Activated B cell treated with CpG ODN at 0.5 μM for 24 hours (primary cell): ENCODE data around the gene RNPS1. TPM values are rescaled to one million over a fixed set of nuclear protein-coding genes. Genes with fewer than 3 reads are reported as not detected.

Experiments used
- ATAC-seq: fragments of 200-7000 bp; cut with Tn5 transposase; one replicate; pipeline ENCODE4 v1.10.0; 2021; ENCODE audit warnings: low read depth, mild to moderate bottlenecking, moderate library complexity
- CTCF ChIA-PET: fragments of 350-600 bp; sonication (Branson Sonifier 250); formaldehyde crosslinking; loops from one replicate; lab custom pipeline; 2021; ENCODE audit warnings: antibody characterized with exemption; lab: Charles Lee
- POLR2A ChIA-PET: fragments of 350-600 bp; sonication (Branson Sonifier 250); formaldehyde crosslinking; loops from one replicate; lab custom pipeline; 2021; ENCODE audit warnings: antibody characterized with exemption; lab: Charles Lee
- DNase-seq: peaks from one replicate; pipeline ENCODE4 v3.0.0; 2022
- H3K27ac Mint-ChIP-seq: one replicate; pipeline ENCODE4 v1.8.0; 2020; ENCODE audit warnings: mixed read lengths
- H3K27me3 Mint-ChIP-seq: one replicate; pipeline ENCODE4 v1.8.0; 2021; ENCODE audit warnings: mixed read lengths
- H3K36me3 Mint-ChIP-seq: one replicate; pipeline ENCODE4 v1.8.0; 2021; ENCODE audit warnings: low read depth, mixed read lengths
- H3K4me1 Mint-ChIP-seq: one replicate; pipeline ENCODE4 v1.8.0; 2021; ENCODE audit warnings: mixed read lengths
- H3K4me3 Mint-ChIP-seq: one replicate; pipeline ENCODE4 v1.8.0; 2020; ENCODE audit warnings: mild to moderate bottlenecking, mixed read lengths
- H3K9me3 Mint-ChIP-seq: one replicate; pipeline ENCODE4 v1.8.0; 2020; ENCODE audit warnings: mixed read lengths
- intact Hi-C: fragments of 100-400 bp; cut with micrococcal nuclease; formaldehyde crosslinking; loops from one replicate; pipeline ENCODE4 v1.15.1; 2024
- total RNA-seq: library from RNA; stranded (reverse); gene quantifications from 2 replicates; pipeline ENCODE4 v1.2.3, GENCODE V29; 2022
- TF ChIP-seq, protein P1 (sequence below): fragments of 200-600 bp; IDR thresholded peaks from one replicate; pipeline ENCODE4 v1.8.0; 2022; ENCODE audit warnings: antibody characterized with exemption, mild to moderate bottlenecking

RNPS1 gene
- total RNA-seq, 1 donor from 2014 or later, result 232 TPM

DNA sequence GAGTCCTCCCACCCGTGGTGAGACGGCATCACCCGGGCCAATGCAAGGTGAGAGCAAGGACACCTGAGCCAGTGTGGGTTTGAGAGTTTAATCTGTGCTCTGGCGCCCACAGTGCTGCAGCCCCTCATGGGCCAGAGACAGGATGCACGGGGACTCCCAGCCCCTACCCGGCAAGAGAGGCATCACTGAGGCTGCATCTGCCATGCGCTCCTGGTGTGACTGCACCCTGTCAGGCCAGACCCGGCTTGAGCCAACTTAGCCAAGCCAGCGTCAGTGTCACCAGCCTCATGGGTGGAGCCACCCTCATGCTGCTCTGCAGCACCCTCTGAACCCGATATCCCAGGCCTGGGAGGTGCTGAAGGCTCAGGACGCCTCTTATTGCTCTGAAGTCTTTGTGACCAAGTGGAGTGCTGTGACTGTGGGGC, 56.0 kb downstream of the RNPS1 start:
- Mint-ChIP-seq H3K9me3 (no peaks in the 10 kb centered on the region), H3K4me3 (peak overlapping the region; percentile 44), H3K27ac (no peak overlapping the region), H3K4me1 (peaks cover 18% of the 10 kb centered on the region), H3K27me3 (no peaks in the 10 kb centered on the region), H3K36me3 (peaks cover 23% of the 10 kb centered on the region)
- TF ChIP-seq, protein P1, sequence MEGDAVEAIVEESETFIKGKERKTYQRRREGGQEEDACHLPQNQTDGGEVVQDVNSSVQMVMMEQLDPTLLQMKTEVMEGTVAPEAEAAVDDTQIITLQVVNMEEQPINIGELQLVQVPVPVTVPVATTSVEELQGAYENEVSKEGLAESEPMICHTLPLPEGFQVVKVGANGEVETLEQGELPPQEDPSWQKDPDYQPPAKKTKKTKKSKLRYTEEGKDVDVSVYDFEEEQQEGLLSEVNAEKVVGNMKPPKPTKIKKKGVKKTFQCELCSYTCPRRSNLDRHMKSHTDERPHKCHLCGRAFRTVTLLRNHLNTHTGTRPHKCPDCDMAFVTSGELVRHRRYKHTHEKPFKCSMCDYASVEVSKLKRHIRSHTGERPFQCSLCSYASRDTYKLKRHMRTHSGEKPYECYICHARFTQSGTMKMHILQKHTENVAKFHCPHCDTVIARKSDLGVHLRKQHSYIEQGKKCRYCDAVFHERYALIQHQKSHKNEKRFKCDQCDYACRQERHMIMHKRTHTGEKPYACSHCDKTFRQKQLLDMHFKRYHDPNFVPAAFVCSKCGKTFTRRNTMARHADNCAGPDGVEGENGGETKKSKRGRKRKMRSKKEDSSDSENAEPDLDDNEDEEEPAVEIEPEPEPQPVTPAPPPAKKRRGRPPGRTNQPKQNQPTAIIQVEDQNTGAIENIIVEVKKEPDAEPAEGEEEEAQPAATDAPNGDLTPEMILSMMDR, result no peak
- ATAC-seq (no peak), DNase-seq (no peak)
- CTCF ChIA-PET, result no interaction called here
- intact Hi-C loops, result no loop called here
- POLR2A ChIA-PET, result interaction anchor here (0.7 kb wide), 1 partner anchor 13 kb away, joined by 3 read pairs; no protein-coding TSS in a partner anchor

DNA sequence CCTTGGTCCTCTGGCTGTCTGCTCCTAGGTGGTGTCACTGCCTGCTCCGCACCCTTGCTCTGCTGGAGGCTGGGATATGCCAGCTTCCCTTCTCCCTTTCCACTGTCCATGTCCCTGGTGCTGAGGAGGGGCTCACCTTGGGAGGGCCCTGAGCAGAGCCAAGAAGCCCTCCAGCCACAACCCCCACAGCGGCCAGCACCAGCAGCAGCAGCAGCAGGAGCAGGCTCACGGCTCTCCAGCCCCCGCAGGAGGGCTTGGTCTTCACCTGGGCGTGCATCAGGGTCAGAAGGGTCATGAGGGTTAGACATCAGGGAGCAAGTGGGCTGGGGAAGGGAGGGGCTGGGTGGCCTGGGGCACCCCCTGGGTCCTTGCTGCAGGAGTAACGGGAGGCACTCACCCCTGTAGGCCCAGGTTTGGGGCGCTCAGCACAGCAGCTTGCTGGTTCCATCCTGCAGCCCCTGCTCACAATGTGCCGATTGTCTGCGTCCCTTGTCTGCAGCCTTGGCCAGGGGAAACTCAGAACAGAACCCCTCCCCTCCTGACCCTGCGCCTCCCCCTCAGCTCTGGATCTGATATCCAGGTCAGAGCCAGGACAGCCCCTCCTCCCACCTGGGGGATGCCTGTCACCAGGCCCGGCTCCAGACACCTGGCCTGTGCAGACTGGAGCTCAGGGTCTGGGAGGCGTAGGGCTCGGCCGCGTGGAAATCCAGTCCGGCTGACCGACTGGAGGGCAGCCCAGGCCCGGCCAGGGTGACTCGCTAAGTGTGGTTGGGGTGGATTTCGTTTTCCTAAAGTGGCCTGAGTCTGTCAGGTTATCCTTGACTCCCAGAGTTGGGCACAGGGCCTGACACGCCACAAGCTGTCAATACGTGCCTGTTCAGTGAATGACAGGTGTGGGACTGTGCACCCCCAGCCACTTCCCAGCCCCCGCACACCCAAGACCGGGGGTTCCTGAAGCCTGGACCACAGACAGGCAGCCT, 57.2 kb downstream of the RNPS1 start, which contains the start of gene BRICD5:
TSS of gene BRICD5 (minus strand) at position 478 of the 980 bp plus-strand sequence. CDS start at position 448, 30 bp downstream.
- no peak within 1 kb of the TSS for H3K4me3 Mint-ChIP-seq
- H3K9me3 Mint-ChIP-seq, result no peaks in the 10 kb centered on the region
- TF ChIP-seq, protein P1, result no peak
- no peak within 1 kb of the TSS for H3K27ac Mint-ChIP-seq
- DNase-seq (no peak), ATAC-seq (no peak)
- H3K4me1 Mint-ChIP-seq, result peaks cover 26% of the 10 kb centered on the region
- peaks cover 27% of the 10 kb centered on the region for H3K36me3 Mint-ChIP-seq
- intact Hi-C loops, result no loop called here
- POLR2A ChIA-PET, result interaction anchor here (0.7 to 1.4 kb wide), 2 partner anchors 11 to 222 kb away, joined by 3 read pairs; no protein-coding TSS in a partner anchor
- H3K27me3 Mint-ChIP-seq, result no peaks in the 10 kb centered on the region
- CTCF ChIA-PET, result no interaction called here

DNA sequence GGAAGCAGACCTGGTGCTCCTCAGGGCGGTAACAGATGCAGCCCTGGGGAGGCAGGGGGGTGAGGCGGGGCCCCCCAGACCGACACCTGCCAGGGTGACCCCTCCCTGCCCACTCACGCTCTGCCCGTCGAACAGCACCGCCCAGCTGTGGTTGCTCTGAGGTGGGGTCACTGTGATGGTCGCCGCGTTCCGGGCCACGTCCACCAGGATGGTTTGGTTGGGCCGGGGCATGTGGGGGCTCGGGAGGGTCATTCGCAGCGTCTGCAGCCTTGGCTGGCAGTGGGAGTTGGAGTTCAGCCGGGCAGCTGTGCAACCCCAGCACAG, 58.0 kb downstream of the RNPS1 start:
- H3K36me3 Mint-ChIP-seq, result peaks cover 27% of the 10 kb centered on the region
- ChIA-PET CTCF (no interaction called here), POLR2A (interaction anchor here (0.6 to 1.4 kb wide), 2 partner anchors 222 to 531 kb away, joined by 3 read pairs; no protein-coding TSS in a partner anchor)
- H3K4me1 Mint-ChIP-seq, result peaks cover 26% of the 10 kb centered on the region
- no peak overlapping the region for H3K4me3 Mint-ChIP-seq
- ATAC-seq (no peak), DNase-seq (no peak)
- TF ChIP-seq, protein P1, result no peak
- no peak overlapping the region for H3K27ac Mint-ChIP-seq
- no peaks in the 10 kb centered on the region for H3K9me3 Mint-ChIP-seq
- intact Hi-C loops, result no loop called here
- H3K27me3 Mint-ChIP-seq, result no peaks in the 10 kb centered on the region

DNA sequence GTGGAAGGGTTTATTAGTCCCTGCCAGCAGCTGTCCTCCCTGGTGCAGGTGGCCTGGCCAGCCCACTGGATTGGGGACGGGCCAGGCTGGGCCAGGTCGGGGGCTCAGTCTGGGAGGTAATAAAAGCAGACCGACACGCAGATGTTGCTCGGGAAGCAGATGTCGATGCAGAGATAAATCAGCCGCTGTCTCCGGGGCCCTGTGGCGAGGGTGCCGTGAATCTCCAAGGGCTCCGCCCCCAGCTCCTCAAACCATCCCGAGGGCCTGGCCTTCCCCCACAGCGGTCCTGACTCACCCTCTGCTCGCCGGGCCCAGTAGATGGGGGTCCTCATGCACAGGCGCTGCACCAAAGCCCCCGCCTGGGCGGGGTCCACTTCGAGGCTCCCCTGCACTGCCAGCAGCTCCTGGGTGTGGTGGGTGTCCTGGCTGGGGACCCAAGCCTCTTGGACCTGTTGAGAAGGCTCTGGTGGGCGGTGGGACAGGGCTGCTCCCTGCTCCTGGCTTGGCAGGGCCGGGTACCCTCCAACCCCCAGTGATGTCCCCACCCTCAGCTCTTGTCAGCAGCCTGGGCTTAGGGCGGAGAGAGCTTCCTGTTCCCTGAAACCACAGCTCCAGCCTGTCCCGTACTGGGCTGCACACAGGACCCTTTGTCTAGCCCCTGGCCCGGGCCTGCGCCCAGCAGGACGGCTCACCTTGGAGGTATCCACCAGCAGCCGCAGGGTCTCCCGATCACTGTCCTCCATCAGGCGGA, 58.5 kb downstream of the RNPS1 start:
- Mint-ChIP-seq H3K27me3 (no peaks in the 10 kb centered on the region), H3K4me1 (peaks cover 29% of the 10 kb centered on the region), H3K9me3 (no peaks in the 10 kb centered on the region), H3K4me3 (no peak overlapping the region), H3K36me3 (peaks cover 27% of the 10 kb centered on the region), H3K27ac (no peak overlapping the region)
- DNase-seq, result no peak
- ChIA-PET POLR2A (interaction anchor here (0.6 kb wide), 1 partner anchor 532 kb away, joined by 3 read pairs; no protein-coding TSS in a partner anchor), CTCF (no interaction called here)
- intact Hi-C loops, result loop anchor here (5.0 kb wide), 1 partner anchor 202 kb away; the partner anchor contains the start of gene ZNF598
- TF ChIP-seq, protein P1, result no peak
- ATAC-seq, result no peak
